Stimulated activated naive CD8-positive, alpha-beta T cell treated with anti-CD3 and anti-CD28 coated beads, Interleukin-15, Interleukin-2, amounts not matched to agents 100 U/mL and 50 U/mL, for 24 hours (primary cell): ENCODE measurements around the gene CNOT6.
A peak's percentile ranks its signal among the peaks of the same experiment; 100 is the strongest.

ENCODE experiments used
- ATAC-seq: fragments of 150-1000 bp; cut with Tn5 transposase; one replicate; pipeline ENCODE4 v1.10.0; 2021
- DNase-seq: peaks from one replicate; pipeline ENCODE4 v3.0.0; 2021

Gene CNOT6

DNA sequence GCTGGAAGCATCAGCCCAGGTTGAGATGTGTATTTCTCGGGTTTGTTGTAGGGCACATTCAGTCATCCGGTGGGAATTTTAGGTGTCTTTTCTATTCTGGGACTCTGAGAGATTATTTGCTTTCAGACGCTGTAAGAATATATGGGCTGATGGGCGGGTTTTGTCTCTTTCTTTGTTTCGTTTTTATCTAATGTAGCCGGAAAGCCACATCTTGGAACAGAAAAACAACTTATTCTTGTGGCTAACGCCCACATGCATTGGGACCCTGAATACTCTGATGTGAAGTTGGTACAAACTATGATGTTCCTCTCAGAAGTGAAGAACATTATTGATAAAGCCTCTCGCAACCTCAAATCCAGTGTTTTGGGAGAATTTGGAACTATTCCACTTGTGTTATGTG, 74.7 kb downstream of the CNOT6 start:
- DNase-seq: no peak
- ATAC-seq: peak; percentile 19

DNA sequence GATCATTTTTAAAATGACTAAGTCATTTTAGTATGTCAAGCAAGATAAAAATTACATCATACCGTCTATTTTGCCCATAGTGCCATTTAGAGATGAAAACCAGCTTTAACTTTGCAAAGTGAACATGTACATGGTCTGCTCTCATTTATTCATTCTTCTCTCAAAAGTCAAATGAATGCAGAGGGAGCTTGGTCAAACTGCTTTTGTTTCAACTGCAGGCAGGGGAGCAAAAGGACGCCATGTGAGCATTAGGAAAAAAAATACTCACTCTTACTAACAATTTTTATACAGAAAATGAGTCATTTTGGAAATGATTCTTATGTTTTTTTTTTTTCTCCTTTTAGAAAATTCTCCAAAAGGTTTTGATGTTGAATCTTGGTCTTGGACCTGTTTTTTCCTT, 81.4 kb downstream of the CNOT6 start:
- ATAC-seq: no peak

DNA sequence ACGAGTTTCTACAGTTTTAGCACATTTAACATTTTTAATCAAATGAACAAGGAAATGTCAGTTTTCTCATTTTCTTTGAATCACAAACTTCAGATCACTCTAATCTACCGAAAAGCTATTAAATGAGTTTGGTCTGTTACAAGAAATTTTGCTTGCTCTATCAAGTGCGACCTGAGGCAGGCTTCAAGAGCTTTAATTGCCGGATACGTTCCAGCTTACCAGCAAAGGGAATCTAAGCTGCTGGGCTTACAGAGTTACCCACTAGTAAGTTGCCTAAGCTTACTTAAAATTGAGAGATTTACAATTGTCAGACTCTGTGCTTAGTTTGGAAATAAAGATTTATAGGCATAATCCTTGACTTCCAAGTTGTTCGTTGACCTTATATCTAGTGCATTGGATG, 86.5 kb downstream of the CNOT6 start:
- no peak for ATAC-seq

More for the DNA sequence above, 81.4 kb downstream of the CNOT6 start:
- no peak for DNase-seq

DNA sequence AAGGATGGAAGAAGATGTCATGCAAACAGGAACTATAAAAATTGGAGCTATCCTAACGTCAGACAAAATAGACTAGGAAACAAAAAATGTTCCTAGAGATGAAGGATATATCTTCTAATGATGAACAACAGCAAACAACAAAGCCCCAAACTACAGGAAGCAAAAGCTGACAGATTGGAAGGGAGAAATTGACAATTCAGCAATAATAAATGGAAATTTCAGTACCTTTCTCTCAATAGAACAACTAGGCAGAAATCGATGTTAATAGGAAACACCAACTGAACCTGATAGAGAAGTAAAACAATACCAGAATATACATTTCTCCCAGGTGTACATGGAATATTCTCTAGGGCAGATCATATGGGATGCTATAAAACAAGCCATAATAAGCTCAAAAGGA, 89.6 kb downstream of the CNOT6 start:
- no peak for ATAC-seq
- no peak for DNase-seq

More for the DNA sequence above, 86.5 kb downstream of the CNOT6 start:
- no peak for DNase-seq

DNA sequence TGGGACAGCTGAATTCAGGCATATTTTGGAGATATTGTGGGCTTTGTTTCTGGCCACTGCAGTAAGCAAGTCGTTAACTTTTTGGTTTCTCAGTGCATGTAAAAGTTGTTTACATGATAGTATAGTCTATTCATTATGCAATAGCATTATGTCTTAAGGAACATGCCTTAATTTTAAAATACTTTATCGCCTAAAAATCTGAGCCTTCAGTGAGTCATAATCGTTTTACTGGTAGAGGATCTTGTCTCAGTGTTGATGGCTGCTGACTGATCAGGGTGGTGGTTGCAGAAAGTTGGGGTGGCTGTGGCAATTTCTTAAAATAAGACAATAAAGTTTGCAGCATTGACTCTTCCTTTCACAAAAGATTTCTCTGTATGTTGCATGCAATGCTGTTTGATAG, 92.0 kb downstream of the CNOT6 start:
- DNase-seq (no peak), ATAC-seq (no peak)

DNA sequence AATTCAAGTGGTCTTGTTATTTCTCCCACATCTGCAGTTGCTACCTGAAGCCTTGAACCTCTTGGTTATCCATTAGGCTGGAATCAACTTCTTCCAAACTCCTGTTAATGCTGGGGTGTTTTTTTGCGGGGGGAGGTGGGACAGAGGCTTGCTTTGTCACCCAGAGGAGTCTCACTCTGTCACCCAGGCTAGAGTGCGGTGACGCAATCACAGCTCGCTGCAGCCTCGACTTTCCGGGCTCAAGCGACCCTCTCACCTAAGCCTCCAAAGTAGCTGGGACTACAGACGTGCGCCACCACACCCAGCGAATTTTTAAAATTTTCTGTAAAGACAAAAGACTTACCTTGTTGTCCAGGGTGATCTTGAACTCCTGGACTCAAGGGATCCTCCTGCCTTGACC, 92.7 kb downstream of the CNOT6 start:
- ATAC-seq: no peak

DNA sequence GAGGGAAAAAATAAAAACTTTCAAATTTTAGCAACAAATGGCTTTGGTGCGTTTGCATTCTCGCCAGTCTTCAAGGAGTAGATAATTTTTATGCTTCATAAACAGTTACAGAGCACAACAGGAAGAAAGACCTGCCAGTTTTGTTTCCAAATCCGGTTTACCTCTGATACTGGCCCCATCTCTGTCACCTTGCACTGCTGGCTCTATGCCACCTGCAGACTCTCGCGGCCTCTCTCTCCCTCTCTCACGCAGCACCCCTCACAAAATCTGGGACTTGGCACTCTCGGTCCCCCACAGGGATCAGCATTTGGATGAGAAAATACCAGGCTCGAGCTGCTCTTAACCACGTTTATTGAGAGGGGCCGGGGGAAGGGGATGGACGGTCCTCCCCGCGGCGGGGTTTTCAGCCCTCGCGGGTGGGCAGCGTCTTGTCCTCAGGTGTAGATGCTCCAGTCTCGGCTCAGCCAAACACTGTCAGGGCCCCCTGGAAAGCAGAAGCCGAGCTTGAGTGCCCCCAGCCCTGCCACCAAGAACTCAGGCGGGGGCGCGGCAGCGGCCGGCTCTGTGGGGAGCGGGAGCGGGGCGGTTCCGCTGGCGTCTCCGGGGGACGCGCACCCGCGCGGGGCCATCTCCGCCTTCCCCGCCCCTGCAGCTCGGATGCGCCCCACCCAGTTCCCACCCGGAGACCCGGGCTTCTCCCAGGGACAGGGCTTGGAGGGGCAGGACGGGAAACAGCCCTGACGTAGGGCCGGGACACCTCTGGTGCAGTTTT, 95.8 kb downstream of the CNOT6 start:
- DNase-seq: no peak
- ATAC-seq: no peak

More for the DNA sequence above, 92.7 kb downstream of the CNOT6 start:
- DNase-seq: no peak

DNA sequence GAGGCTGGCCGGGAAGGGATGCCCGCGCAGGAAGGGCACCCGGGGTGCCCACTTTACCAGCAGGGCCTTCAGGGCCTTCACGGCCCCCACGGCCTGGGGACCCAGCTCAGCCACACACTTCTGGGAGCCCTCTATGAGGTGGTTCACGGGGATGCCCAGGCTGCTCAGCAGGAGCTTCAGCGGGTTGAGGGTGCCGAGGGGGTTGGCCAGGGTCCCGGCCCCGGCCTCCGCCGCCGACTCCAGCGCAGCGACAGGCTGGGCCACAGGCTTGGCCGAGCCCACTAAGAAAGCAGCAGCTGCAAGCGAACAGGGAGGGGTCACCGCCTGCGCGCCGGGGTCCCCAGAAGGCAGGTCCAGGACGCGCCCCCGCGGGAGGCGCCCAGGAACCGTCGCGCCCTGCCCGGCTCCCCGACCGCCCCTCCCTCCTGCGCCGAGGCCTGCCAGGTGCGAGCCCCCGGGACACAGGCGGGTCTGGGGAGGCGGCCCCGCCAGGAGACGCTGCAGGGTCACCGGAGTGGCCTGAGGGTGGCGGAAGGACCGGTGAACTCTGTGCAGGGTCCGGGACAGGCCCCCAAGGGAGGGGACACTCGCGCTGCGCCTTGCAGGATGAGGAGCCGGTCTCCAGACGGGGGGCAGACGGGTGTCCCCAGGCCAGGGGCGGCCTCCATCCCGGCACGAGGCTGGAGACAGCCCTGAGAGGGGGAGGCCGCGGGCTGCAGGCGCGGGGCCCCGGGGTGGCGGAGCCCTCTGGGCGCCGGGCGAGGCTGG, 96.5 kb downstream of the CNOT6 start:
- no peak for DNase-seq
- peak; percentile 12 for ATAC-seq

DNA sequence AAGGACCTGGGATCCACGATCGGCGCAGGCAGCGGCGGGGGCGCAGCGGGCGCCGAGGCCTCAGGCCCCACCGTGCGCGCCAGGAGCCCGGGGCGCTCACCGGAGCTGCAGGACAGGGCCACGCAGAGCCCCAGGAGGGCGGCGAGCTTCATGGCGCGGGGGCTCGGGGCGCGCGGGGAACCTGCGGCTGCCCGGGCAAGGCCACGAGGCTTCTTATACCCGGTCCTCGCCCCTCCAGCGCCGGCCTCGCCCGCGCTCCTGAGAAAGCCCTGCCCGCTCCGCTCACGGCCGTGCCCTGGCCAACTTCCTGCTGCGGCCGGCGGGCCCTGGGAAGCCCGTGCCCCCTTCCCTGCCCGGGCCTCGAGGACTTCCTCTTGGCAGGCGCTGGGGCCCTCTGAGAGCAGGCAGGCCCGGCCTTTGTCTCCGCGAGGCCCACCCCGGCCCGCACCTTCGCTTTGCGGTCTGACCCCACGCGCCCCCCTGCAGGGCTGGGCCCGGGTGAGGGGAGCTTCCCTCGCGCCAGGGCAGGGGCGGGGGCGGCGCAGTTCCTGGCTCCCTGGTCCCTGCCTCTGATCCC, 97.2 kb downstream of the CNOT6 start, which contains the start of gene SCGB3A1:
Gene SCGB3A1, minus strand, starts transcription at position 189 of the 577 bp plus-strand sequence. Its CDS starts 37 bp downstream, at position 152.
- ATAC-seq: peak; percentile 15
- DNase-seq: no peak

DNA sequence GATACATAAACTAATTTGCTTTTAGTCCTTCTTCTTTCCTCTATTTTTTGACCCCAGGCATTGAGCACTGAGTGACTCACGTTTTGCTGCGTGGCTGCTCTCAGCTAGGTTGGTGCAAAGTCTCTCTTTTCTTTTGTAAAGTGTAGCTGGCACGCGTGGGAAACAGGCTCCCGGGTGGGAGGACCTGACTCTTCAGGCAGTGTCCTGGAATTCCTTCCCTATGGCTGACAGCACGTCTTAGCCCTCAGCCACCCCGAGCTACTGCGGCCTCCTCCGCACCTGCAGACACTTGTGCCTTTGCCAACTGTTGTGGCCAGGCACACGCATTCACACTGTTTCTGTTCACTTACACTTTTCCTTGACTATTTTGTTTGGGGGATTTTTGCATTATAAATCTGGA, 98.0 kb downstream of the CNOT6 start:
- no peak for DNase-seq
- no peak for ATAC-seq

DNA sequence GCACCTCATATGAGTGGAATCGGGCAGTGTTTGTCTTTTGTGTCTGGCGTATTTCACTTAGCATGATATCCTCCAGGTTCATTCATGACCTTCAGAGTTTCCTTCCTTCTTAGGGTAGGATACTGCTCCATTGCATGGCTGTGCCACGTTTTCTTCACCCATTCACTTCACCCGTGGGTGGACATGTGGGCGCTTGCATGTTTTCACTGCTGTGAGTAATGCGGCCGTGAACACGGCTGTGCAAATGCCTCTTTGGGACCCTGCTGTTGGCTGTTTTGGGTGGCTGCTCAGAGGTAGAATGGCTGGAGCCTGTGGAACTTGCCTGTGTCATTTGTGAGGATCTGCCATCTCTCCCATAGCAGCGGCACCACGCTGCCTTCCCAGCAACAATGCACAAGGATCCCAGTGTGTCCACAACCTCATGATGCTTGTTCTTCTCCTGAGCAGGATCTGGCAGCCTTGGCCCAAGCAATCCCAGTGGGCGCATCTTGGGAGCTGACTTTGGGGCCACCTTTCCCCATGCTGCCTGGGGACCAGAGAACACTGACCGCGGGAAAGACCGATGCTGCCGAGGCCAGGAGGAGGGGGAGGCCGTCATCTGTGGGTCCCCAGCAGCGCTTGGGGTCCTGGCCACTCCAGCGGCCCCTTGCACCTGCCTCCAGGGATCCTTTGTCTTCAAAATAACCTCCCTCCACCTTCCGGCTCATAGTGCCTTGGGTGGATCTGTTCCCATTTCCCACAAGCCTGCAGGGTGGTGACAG, 99.4 kb downstream of the CNOT6 start:
- ATAC-seq (no peak), DNase-seq (no peak)

DNA sequence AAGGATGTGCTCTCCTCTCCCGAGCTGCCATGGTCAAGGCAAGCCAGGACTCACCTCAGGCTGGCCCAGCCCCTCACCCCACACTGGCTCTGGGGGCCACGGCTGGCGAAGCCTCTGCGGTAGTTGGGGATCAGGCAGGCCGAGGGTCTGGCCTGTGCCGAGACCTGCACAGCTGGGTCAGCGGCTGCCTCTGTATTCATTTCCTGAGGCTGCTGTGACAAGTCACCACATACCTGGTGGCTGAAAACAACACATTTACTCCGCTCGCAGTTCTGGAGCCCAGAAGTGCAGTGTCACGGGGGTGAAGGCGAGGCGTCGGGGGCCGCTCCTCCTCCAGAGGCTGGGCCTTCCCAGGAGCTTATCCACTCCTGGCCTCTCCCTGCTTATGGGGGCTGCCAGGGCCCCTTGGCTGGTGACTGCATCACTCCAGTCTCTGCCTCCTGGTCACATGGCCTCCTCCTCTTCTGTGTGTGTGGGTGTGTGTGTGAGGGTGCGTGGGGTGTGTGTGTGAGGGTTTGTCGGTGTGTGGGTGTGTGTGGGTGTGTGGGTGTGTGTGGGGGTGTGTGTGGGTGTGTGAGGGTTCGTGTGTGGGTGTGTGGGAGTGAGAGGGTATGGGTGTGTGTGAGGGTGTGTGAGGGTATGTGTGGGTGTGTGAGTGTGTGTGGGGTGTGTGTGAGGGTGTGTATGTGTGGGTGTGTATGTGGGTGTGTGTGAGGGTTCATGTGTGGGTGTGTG, 100.3 kb downstream of the CNOT6 start:
- no peak for DNase-seq
- ATAC-seq: peak; percentile 29

DNA sequence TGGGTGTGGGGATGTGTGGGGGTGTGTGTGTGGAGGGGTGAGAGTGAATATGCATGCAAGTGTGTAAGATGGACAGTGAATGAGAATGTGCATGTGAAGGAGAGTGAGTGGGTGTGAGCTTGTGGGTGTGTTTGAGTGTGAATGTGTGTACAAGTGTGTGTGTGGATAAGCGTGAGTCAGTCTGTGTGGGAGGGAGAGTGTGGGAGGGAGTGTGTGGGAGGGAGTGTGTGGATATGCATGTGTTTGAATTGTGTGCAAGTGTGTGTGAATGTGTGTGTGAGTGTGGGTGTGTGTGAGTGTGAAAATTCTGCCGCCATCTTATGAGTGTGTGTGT, 100.8 kb downstream of the CNOT6 start:
- ATAC-seq (no peak), DNase-seq (no peak)

DNA sequence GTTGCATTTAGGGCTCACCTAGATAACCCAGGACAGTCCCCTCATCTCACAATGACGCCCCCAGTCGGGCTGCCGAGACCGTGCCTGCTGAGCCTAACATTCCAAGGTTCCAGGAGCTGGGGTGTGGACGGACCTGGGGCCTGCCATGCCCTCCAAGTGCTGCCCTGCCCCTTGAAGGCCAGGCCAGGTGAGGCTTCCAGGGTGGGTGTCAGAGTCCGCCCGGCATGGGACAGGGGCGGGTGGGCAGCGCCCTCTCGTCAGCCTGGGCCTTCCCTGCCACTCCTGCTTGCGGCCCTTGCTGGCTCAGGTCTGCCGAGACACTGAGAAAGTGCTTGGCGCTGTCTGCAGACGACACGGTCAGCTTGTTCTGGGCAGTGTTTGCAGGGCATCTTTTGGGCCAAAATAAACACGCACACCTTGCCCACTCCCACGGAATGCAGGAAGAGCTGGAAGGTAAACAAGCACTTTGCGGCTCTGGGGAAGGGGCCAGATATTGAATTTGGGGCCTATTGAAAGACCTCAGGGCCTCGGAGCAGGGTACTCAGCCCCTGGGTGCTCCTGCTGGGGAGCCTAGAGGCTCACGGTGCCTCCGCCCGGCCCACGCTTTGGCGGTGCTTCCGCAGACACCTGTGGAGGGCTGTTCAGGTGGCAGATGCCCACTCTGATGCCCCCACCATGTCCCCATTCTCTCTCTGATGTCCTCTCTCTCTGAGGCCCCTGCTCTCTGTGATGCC, 101.4 kb downstream of the CNOT6 start:
- no peak for ATAC-seq

DNA sequence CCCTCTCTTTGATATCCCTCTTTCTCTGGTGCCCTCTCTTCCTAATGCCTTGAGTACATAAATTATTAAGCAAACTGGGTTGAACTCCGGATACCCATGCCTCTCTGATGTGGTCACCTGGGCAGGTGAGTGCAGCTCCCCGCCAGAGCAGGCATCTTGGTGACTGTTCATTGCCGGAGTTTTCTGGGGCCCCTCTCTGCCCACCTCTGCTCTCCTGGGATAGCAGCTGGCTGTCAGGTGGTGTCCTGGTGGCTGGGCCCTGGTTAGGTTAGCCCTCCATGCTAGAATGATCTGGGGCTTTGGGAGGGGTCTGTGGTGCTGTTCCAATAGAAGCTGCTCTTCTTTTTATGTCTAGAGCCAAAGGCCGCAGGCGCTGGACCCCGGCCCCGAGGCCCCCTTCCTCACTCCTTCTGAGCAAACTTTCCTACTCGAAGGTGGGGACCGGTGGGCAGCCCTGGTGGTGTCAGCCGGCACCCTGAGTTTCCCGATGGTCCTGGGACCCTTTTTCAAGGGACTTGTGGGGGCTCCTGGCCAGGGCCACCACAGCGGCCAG, 102.0 kb downstream of the CNOT6 start:
- ATAC-seq (no peak), DNase-seq (no peak)

More for the DNA sequence above, 101.4 kb downstream of the CNOT6 start:
- DNase-seq: no peak

DNA sequence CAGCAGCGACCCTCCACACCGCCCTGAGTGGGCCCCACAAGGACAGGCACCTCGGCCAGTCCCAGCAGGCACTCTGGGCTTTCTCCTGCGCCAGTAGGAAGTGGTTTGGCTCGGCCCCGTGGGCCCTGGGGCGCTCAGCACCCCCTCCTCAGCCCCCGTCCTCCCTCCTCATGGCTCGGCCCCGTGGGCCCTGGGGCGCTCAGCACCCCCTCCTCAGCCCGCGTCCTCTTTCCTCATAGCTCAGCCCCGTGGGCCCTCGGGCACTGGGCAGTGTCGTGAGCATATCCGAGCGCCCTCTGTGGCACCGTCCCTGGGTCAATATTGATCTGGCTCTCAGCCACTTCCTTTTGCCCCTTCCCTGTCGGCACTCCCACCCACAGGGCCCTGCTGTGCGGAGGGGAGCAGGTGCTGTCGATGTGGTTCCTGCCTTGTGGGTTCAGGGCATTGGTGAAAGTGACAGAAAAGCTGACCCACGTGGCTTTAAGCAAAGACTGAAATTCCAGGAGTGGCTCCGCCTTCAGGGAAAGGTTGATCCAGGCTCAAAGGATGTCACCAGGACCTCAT, 102.6 kb downstream of the CNOT6 start:
- ATAC-seq: no peak
- no peak for DNase-seq

DNA sequence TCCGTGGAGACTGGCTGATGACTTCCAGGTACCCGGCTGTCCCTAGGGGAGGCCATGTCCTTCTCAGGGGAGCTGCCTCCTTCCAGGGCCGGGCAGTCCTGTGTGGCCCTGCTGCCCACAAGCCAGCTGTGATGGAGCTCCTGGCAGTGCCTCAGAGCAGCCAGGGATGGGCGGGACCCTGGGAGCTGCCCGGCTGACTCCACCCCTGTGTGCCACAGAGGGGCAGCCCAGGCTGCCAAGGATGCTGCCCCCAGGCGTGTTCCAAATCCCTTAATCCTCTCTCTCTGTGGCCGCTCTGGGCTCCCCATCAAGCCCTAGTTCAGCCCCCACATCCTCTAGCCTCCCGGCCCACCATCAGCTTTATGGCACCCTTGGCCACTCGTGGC, 104.1 kb downstream of the CNOT6 start:
- no peak for DNase-seq

DNA sequence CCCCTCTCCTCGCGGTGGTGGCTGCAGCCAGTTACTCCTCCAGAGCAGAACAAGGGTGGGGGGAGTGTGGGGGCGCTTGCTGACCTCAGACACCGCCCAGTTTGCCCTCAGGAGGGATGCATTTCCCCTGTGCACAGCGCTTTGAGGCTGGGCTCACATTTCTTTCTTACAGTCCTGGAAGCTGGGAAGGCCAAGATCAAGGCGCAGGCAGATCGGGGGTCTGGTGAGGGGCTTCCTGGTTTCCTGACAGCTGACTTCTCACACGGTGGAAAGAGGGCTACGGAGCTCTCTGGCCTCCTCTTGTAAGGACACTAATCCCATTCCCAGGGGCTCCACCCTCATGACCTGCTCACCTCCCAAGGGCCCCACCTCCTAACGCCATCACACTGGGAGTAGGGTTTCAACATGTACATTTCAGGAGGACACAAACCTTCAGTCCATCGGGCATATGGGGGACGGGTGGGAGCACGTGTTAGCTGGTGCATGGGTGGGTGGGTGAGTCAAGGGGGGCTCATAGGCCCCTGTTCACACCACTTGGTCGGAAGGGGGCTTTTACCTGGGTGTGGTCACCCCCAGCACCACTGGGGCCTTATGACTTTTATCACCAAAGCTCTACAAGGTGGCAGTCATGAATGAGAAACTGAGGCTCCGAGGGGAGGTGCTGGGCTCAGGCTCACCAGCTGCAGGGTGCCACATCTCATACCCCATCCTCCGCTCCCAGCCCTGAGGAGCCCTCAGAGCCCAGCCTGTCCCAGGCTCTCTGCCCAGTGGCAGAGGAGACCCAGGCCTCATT, 104.8 kb downstream of the CNOT6 start:
- ATAC-seq (no peak), DNase-seq (no peak)

More for the DNA sequence above, 104.1 kb downstream of the CNOT6 start:
- ATAC-seq: no peak

DNA sequence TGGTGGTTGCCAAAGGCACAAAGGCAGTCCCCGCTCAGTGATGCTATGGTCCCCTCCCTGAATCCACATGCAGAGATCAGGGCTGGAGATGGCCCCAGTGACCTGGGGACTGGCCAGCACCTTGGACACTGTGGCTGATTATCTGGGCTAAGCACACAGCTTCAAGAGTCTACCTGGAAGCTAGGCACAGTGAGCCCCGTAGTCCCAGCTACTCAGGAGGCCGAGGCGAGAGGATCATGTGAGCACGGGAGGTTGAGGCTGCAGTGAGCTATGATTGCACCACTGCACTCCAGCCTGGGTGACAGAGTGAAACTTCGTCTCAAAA, 105.4 kb downstream of the CNOT6 start:
- ATAC-seq (no peak), DNase-seq (no peak)
